GM12878 (cell line): Measurements from ENCODE around the gene ABCA3. TPM values are rescaled to one million over a fixed set of nuclear protein-coding genes. Genes with fewer than 3 reads are reported as not detected.

Source experiments
- ATAC-seq: fragments of 200-7000 bp; cut with Tn5 transposase; 3 replicates; pipeline ENCODE4 v1.9.1; 2020; ENCODE audit warnings: mild to moderate bottlenecking, moderate library complexity
- BruUV-seq: library from RNA; stranded (reverse); fragments of 400-500 nt; replicated peaks from 2 replicates; lab custom pipeline; 2021; lab: Mats Ljungman, UMichigan
- CTCF ChIA-PET: fragments of 300-600 bp; sonication (Branson Sonifier 250); formaldehyde crosslinking; extraction: SDS; loops from one replicate; lab custom pipeline; 2021; ENCODE audit warnings: inconsistent platforms; lab: Yijun Ruan, JAX
- POLR2A ChIA-PET: fragments of 350-600 bp; formaldehyde crosslinking; extraction: SDS; loops from one replicate; lab custom pipeline; 2021; ENCODE audit warnings: inconsistent platforms; lab: Charles Lee
- RAD21 ChIA-PET: fragments of 300-600 bp; sonication (Branson Sonifier 250); formaldehyde crosslinking; loops from one replicate; lab custom pipeline; 2023; ENCODE audit warnings: antibody characterized with exemption; ENCODE audit not compliant: unreplicated experiment; lab: Charles Lee
- SMC1A ChIA-PET: fragments of 300-600 bp; sonication (Branson Sonifier 250); formaldehyde crosslinking; loops from one replicate; lab custom pipeline; 2023; ENCODE audit not compliant: unreplicated experiment, uncharacterized antibody; lab: Charles Lee
- DNase-seq: peaks from one replicate; pipeline ENCODE4 v3.0.0-alpha.2; 2011; ENCODE audit warnings: low read depth, low spot score
- FAIRE-seq: peaks from 3 replicates; lab custom pipeline; 2011; peaks lifted over from hg19 to GRCh38; lab: Jason Lieb, UNC
- H2AFZ ChIP-seq: 2 replicates; pipeline ENCODE4 v1.6.0; 2011; ENCODE audit warnings: low read depth, low read length, control low read depth; ENCODE audit not compliant: control insufficient read depth
- H3K27ac ChIP-seq: 2 replicates; pipeline ENCODE4 v1.5.1; 2011; ENCODE audit warnings: control low read depth; ENCODE audit not compliant: control insufficient read depth, insufficient read depth
- H3K27me3 ChIP-seq, 2 experiments: replicated peaks in 1 of 2; 2 replicates each; pipeline versions ENCODE4 v1.6.0 to v1.6.1; 2011; ENCODE audit warnings: low read length in 1 of 2; ENCODE audit not compliant: control insufficient read depth in 2 of 2, insufficient read depth in 2 of 2
- H3K36me3 ChIP-seq, 2 experiments: 2 replicates each; pipeline ENCODE4 v1.5.1; 2011; ENCODE audit warnings: low read length in 1 of 2; ENCODE audit not compliant: control insufficient read depth in 2 of 2, insufficient read depth in 2 of 2
- H3K4me1 ChIP-seq: 2 replicates; pipeline ENCODE4 v1.6.1; 2011; ENCODE audit warnings: mild to moderate bottlenecking, low read length, moderate library complexity, mixed read lengths; ENCODE audit not compliant: control insufficient read depth, insufficient read depth
- H3K4me2 ChIP-seq: 2 replicates; pipeline ENCODE4 v1.6.0; 2011; ENCODE audit warnings: control low read depth; ENCODE audit not compliant: control insufficient read depth, insufficient read depth
- H3K4me3 ChIP-seq: fragments of 200-600 bp; sonication (generic); 2 replicates; pipeline ENCODE4 v1.5.1; 2016
- H3K79me2 ChIP-seq: 2 replicates; pipeline ENCODE4 v1.6.0; 2011; ENCODE audit warnings: low read length; ENCODE audit not compliant: control insufficient read depth, insufficient read depth
- H3K9ac ChIP-seq: 2 replicates; pipeline ENCODE4 v1.8.0; 2011; ENCODE audit warnings: low read length, control low read depth, mixed read lengths; ENCODE audit not compliant: control insufficient read depth, insufficient read depth
- H3K9me3 ChIP-seq: replicated peaks from 3 replicates; pipeline ENCODE4 v1.5.1; 2011; ENCODE audit warnings: mild to moderate bottlenecking, low read length; ENCODE audit not compliant: control insufficient read depth, insufficient read depth
- H4K20me1 ChIP-seq: 2 replicates; pipeline ENCODE4 v1.6.0; 2011; ENCODE audit not compliant: control insufficient read depth, insufficient read depth
- CBX3 ChIP-seq: fragments of 200-600 bp; sonication (generic); IDR thresholded peaks from 2 replicates; pipeline ENCODE4 v1.6.1; 2016; ENCODE audit warnings: low read depth, borderline replicate concordance
- CEBPB ChIP-seq, 2 experiments: fragments of 150-350 bp in 1 of 2; IDR thresholded peaks; 2 replicates each; pipeline ENCODE4 v1.6.1; 2012 to 2014; ENCODE audit warnings: low read depth in 2 of 2, low read length in 2 of 2, borderline replicate concordance in 1 of 2, inconsistent platforms in 1 of 2
- CHD2 ChIP-seq: IDR thresholded peaks from 2 replicates; pipeline ENCODE4 v1.6.1; 2011; ENCODE audit warnings: low read depth, low read length, improper control_type of control experiment, borderline replicate concordance
- EZH2 ChIP-seq: IDR thresholded peaks from 2 replicates; pipeline ENCODE4 v1.6.1; 2012; ENCODE audit warnings: low read depth, mild to moderate bottlenecking, control low read depth, inconsistent platforms, low read length, borderline replicate concordance; ENCODE audit not compliant: control insufficient read depth
- FOS ChIP-seq: IDR thresholded peaks from 3 replicates; pipeline ENCODE4 v1.6.1; 2011; ENCODE audit warnings: borderline replicate concordance; ENCODE audit not compliant: insufficient read length; ENCODE audit errors: extremely low read depth
- FOXM1 ChIP-seq: IDR thresholded peaks from 2 replicates; pipeline ENCODE4 v1.6.1; 2012; ENCODE audit warnings: low read depth, mild to moderate bottlenecking, inconsistent platforms, low read length, moderate library complexity
- KDM1A ChIP-seq: fragments of 200-600 bp; sonication (generic); IDR thresholded peaks from 2 replicates; pipeline ENCODE4 v1.6.1; 2016; ENCODE audit warnings: borderline replicate concordance
- MEF2B ChIP-seq: fragments of 450-650 bp; IDR thresholded peaks from 2 replicates; pipeline ENCODE4 v1.6.1; 2018; ENCODE audit warnings: mild to moderate bottlenecking, moderate library complexity; ENCODE audit not compliant: partially characterized antibody, poor library complexity, severe bottlenecking
- POU2F2 ChIP-seq: IDR thresholded peaks from 3 replicates; pipeline ENCODE4 v1.6.1; 2011; ENCODE audit warnings: low read depth, mild to moderate bottlenecking, low read length, borderline replicate concordance
- SPI1 ChIP-seq: IDR thresholded peaks from 2 replicates; pipeline ENCODE4 v1.6.1; 2011; ENCODE audit warnings: low read depth, mild to moderate bottlenecking, low read length, moderate library complexity, borderline replicate concordance; ENCODE audit not compliant: insufficient read depth
- STAT3 ChIP-seq: IDR thresholded peaks from 2 replicates; pipeline ENCODE4 v1.6.1; 2011; ENCODE audit warnings: low read depth, low read length, improper control_type of control experiment
- YY1 ChIP-seq: IDR thresholded peaks from 2 replicates; pipeline ENCODE4 v1.6.1; 2011; ENCODE audit warnings: low read depth, mild to moderate bottlenecking, low read length
- ZBTB11 ChIP-seq: fragments of 450-650 bp; formaldehyde crosslinking; IDR thresholded peaks from 2 replicates; pipeline ENCODE4 v1.5.0; 2022; ENCODE audit warnings: mild to moderate bottlenecking, missing genetic modification characterization
- ZNF384 ChIP-seq: IDR thresholded peaks from 2 replicates; pipeline ENCODE4 v1.6.1; 2012; ENCODE audit warnings: low read depth, mild to moderate bottlenecking, low read length, improper control_type of control experiment, borderline replicate concordance
- WGBS: methylation state at CpG from one replicate; pipeline ENCODE4 v1.1.6; 2016; ENCODE audit warnings: low lambda C conversion rate; ENCODE audit not compliant: insufficient replicate concordance, insufficient coverage; ENCODE audit errors: missing lambda C conversion rate; 5-methylcytosine and 5-hydroxymethylcytosine counted together
- in situ Hi-C: fragments of 300-500 bp; cut with MboI; formaldehyde crosslinking; loops from 9 replicates; pipeline ENCODE4 v1.14.3; 2018; ENCODE audit warnings: mixed read lengths
- intact Hi-C: fragments of 100-400 bp; cut with micrococcal nuclease; formaldehyde crosslinking; loops from one replicate; pipeline ENCODE4 v1.14.2; 2022; ENCODE audit not compliant: unreplicated experiment
- polyA plus RNA-seq, 11 experiments: library from polyadenylated mRNA; depleted of rRNA in 4 of 11; unstranded in 6 of 11; stranded (reverse) in 5 of 11; fragments of >200 nt; fragmentation: Nextera tagmentation in 4 of 11; fragmentation: Illumina TruSeq in 1 of 11; extraction: Ambion mirVana in 4 of 11; extraction: Trizol in 1 of 11; gene quantifications; 1 replicate in 1 of 11; 2 replicates in 10 of 11; pipeline versions ENCODE4 v1.2.1 to v1.2.3, GENCODE V29; 2011 to 2016; ENCODE audit warnings: inconsistent platforms in 2 of 11, missing spikeins in 2 of 11, low read depth in 1 of 11
- total RNA-seq, 4 experiments: library from RNA; depleted of rRNA in 3 of 4; stranded (reverse); fragments of >200 nt in 3 of 4; fragmentation: Illumina TruSeq in 1 of 4; extraction: Trizol in 1 of 4; gene quantifications; 2 replicates each; pipeline versions ENCODE4 v1.2.1 to v1.2.3, GENCODE V29; 2013 to 2021
- TF ChIP-seq, protein P1 (sequence below): IDR thresholded peaks from 2 replicates; pipeline ENCODE4 v1.6.1; 2012; ENCODE audit warnings: low read depth, low read length, improper control_type of control experiment

Gene ABCA3
- total and polyA plus RNA-seq, 10 of the 15 experiments (the other 5 are each of a cell fraction or from before 2014, with no cell fraction given) = 0.71 to 17.6 (median 6.7) TPM

DNA sequence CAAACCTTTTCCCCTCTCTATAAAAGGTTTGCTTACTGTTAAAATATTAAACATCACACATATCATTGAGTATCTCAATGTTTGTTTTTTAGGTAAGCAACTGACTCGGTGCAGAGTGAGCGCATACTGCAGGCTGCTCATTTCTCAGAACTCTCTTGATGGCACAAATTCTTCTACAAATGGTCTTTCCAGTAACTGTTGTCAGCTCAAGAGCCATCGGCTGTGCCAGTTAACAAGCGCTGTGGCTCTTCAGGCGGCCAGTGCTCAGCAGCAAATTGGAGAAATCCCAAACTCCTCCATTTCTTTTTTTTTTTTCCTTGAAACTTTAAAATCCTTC, 8.6 kb downstream of the ABCA3 start:
- DNase-seq = no peak
- ChIA-PET RAD21 (no interaction called here), POLR2A (no interaction called here)
- no peaks in the 10 kb centered on the region for H3K9me3 ChIP-seq
- no peak overlapping the region for H3K4me2 ChIP-seq
- in situ Hi-C loops = no loop called here
- intact Hi-C loops = no loop called here
- no peaks in the 10 kb centered on the region for H4K20me1 ChIP-seq
- TF ChIP-seq ZNF384 = no peak
- TF ChIP-seq, protein P1, sequence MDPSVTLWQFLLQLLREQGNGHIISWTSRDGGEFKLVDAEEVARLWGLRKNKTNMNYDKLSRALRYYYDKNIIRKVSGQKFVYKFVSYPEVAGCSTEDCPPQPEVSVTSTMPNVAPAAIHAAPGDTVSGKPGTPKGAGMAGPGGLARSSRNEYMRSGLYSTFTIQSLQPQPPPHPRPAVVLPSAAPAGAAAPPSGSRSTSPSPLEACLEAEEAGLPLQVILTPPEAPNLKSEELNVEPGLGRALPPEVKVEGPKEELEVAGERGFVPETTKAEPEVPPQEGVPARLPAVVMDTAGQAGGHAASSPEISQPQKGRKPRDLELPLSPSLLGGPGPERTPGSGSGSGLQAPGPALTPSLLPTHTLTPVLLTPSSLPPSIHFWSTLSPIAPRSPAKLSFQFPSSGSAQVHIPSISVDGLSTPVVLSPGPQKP = no peak
- TF ChIP-seq YY1 = no peak
- TF ChIP-seq STAT3 = no peak
- no peak for TF ChIP-seq CHD2
- no peak for TF ChIP-seq POU2F2
- no peak for TF ChIP-seq SPI1
- TF ChIP-seq CBX3 = no peak
- TF ChIP-seq KDM1A = no peak
- no peak for TF ChIP-seq FOS
- no peak for TF ChIP-seq CEBPB (IDR thresholded peaks at IDR 0.05; ENCODE audit: borderline replicate concordance in 1 of 2, low read depth in 2 of 2, low read length in 2 of 2)
- no peak for TF ChIP-seq MEF2B
- TF ChIP-seq FOXM1 = no peak
- TF ChIP-seq ZBTB11 (CRISPR knock-in tag) = no peak
- TF ChIP-seq EZH2 = no peak
- TF ChIP-seq, all 136 proteins: peak for 0
- Histone ChIP-seq H3K4me1 (no peaks in the 10 kb centered on the region), H3K27ac (no peak overlapping the region), H3K9ac (no peak overlapping the region), H2AFZ (no peak overlapping the region), H3K36me3 (no peaks in the 10 kb centered on the region), H3K79me2 (no peaks in the 10 kb centered on the region), H3K4me3 (no peak overlapping the region), H3K27me3 (no peaks in the 10 kb centered on the region)
- ChIA-PET CTCF (interaction anchor here (0.7 kb wide), 1 partner anchor 321 kb away, joined by 3 read pairs; no protein-coding TSS in a partner anchor), SMC1A (no interaction called here)
- BruUV-seq = no TSS peak
- FAIRE-seq = no peak
- WGBS = 95% methylated on average over 5 of the region's 5 CpGs
- ATAC-seq = no peak
